SK-N-SH (cell line): ENCODE data around the gene VAMP2. TPM values are rescaled to one million over a fixed set of nuclear protein-coding genes. Genes with fewer than 3 reads are reported as not detected.

Source experiments
- CTCF ChIA-PET: fragments of 300-600, 350-600 bp; formaldehyde crosslinking; extraction: SDS; loops from one replicate; lab custom pipeline; 2021; lab: Yijun Ruan, JAX
- POLR2A ChIA-PET: fragments of 350-600 bp; sonication (Branson Sonifier 250); formaldehyde crosslinking; extraction: SDS; loops from one replicate; lab custom pipeline; 2020; ENCODE audit warnings: antibody characterized with exemption, inconsistent platforms; lab: Yijun Ruan, JAX
- DNase-seq: peaks from one replicate; pipeline ENCODE4 v3.0.0; 2012
- H2AFZ ChIP-seq: fragments of 200-600 bp; sonication (generic); 2 replicates; pipeline ENCODE4 v1.8.1; 2016; ENCODE audit warnings: antibody characterized with exemption, mild to moderate bottlenecking, low read depth
- H3F3A ChIP-seq: fragments of 200-600 bp; sonication (generic); replicated peaks from 2 replicates; pipeline ENCODE3; 2016; ENCODE audit warnings: antibody characterized with exemption, mild to moderate bottlenecking; ENCODE audit not compliant: insufficient read depth
- H3K27ac ChIP-seq, 2 experiments: fragments of 200-500 bp in 1 of 2; fragments of 200-600 bp in 1 of 2; sonication (Bioruptor generic) in 1 of 2; sonication (generic), shearing (Covaris generic) in 1 of 2; 2 replicates each; pipeline versions ENCODE4 v1.5.1 to v1.6.1; 2014 to 2016; ENCODE audit warnings: low read depth in 2 of 2, inconsistent platforms in 1 of 2, low read length in 1 of 2, mild to moderate bottlenecking in 1 of 2, mixed read lengths in 1 of 2
- H3K27me3 ChIP-seq: fragments of 200-600 bp; sonication (generic), shearing (Covaris generic); 2 replicates; pipeline ENCODE4 v1.6.1; 2016; ENCODE audit warnings: mixed run types; ENCODE audit not compliant: insufficient read depth
- H3K36me3 ChIP-seq, 2 experiments: fragments of 200-500 bp in 1 of 2; fragments of 200-600 bp in 1 of 2; sonication (Bioruptor generic) in 1 of 2; sonication (generic) in 1 of 2; replicated peaks in 1 of 2; 2 replicates each; pipeline versions ENCODE3 to v1.5.1; 2014 to 2016; ENCODE audit warnings: low read length in 1 of 2, mild to moderate bottlenecking in 1 of 2; ENCODE audit not compliant: insufficient read depth in 2 of 2, control insufficient read depth in 1 of 2
- H3K4me1 ChIP-seq, 2 experiments: fragments of 200-500 bp in 1 of 2; fragments of 200-600 bp in 1 of 2; sonication (Bioruptor generic) in 1 of 2; sonication (generic), shearing (Covaris generic) in 1 of 2; 2 replicates each; pipeline versions ENCODE4 v1.5.1 to v1.6.1; 2014 to 2016; ENCODE audit warnings: low read depth in 1 of 2, low read length in 1 of 2, mixed run types in 1 of 2; ENCODE audit not compliant: insufficient read depth in 2 of 2, control insufficient read depth in 1 of 2
- H3K4me2 ChIP-seq: fragments of 200-600 bp; sonication (generic), shearing (Covaris generic); 2 replicates; pipeline ENCODE4 v1.6.1; 2017; ENCODE audit warnings: mixed run types
- H3K4me3 ChIP-seq, 2 experiments: fragments of 200-500 bp in 1 of 2; fragments of 200-600 bp in 1 of 2; sonication (Bioruptor generic) in 1 of 2; sonication (generic), shearing (Covaris generic) in 1 of 2; 2 replicates each; pipeline versions ENCODE4 v1.5.1 to v1.8.1; 2014 to 2016; ENCODE audit warnings: low read depth in 2 of 2, inconsistent platforms in 1 of 2, low read length in 1 of 2, mild to moderate bottlenecking in 1 of 2, mixed read lengths in 1 of 2, moderate library complexity in 1 of 2
- H3K79me2 ChIP-seq: fragments of 200-600 bp; sonication (generic); 2 replicates; pipeline ENCODE4 v1.8.1; 2017; ENCODE audit warnings: mild to moderate bottlenecking; ENCODE audit not compliant: insufficient read depth
- H3K9ac ChIP-seq: fragments of 200-600 bp; sonication (generic); 2 replicates; pipeline ENCODE4 v1.6.1; 2017; ENCODE audit warnings: mixed run types
- H3K9me2 ChIP-seq: fragments of 200-600 bp; sonication (generic); 2 replicates; pipeline ENCODE4 v1.6.1; 2017; ENCODE audit warnings: mixed run types
- H3K9me3 ChIP-seq: fragments of 200-600 bp; sonication (generic); 2 replicates; pipeline ENCODE4 v1.6.1; 2017; ENCODE audit warnings: mixed run types, mild to moderate bottlenecking, moderate library complexity
- H4K20me1 ChIP-seq: fragments of 200-600 bp; sonication (generic); 2 replicates; pipeline ENCODE4 v1.6.1; 2017; ENCODE audit warnings: mild to moderate bottlenecking, mixed run types; ENCODE audit not compliant: insufficient read depth
- CHD2 ChIP-seq: fragments of 150-350 bp; IDR thresholded peaks from 2 replicates; pipeline ENCODE4 v1.6.1; 2018; ENCODE audit warnings: low read length; ENCODE audit not compliant: partially characterized antibody
- EZH2phosphoT487 ChIP-seq: fragments of 200-600 bp; sonication (generic); IDR thresholded peaks from 2 replicates; pipeline ENCODE4 v1.6.1; 2017; ENCODE audit warnings: low read depth, mixed run types, mild to moderate bottlenecking, antibody characterized with exemption, moderate library complexity, borderline replicate concordance
- FOXJ3 ChIP-seq: sonication (generic); formaldehyde crosslinking; IDR thresholded peaks from 2 replicates; pipeline ENCODE4 v1.5.1; 2020; ENCODE audit warnings: mild to moderate bottlenecking, missing genetic modification reagents
- FOXM1 ChIP-seq: IDR thresholded peaks from 2 replicates; pipeline ENCODE4 v1.4.0; 2012; ENCODE audit warnings: low read depth, mild to moderate bottlenecking
- GABPA ChIP-seq: IDR thresholded peaks from 2 replicates; pipeline ENCODE4 v1.4.0; 2012; ENCODE audit warnings: low read depth, mild to moderate bottlenecking
- IRF3 ChIP-seq: fragments of 150-350 bp; IDR thresholded peaks from 2 replicates; pipeline ENCODE4 v1.6.1; 2016; ENCODE audit warnings: mild to moderate bottlenecking, low read depth, low read length
- NFIC ChIP-seq: IDR thresholded peaks from 2 replicates; pipeline ENCODE4 v1.4.0; 2012; ENCODE audit warnings: borderline replicate concordance
- NRF1 ChIP-seq: IDR thresholded peaks from 2 replicates; pipeline ENCODE4 v1.6.1; 2012; ENCODE audit warnings: low read depth, mild to moderate bottlenecking, low read length
- PBX3 ChIP-seq: IDR thresholded peaks from 2 replicates; pipeline ENCODE4; 2012
- POLR2AphosphoS5 ChIP-seq: IDR thresholded peaks from 2 replicates; pipeline ENCODE4 v1.6.1; 2012; ENCODE audit warnings: low read depth, low read length
- RAD21 ChIP-seq: IDR thresholded peaks from 2 replicates; pipeline ENCODE4 v1.6.1; 2012; ENCODE audit warnings: mild to moderate bottlenecking, low read length
- RCOR1 ChIP-seq: fragments of 150-350 bp; IDR thresholded peaks from 2 replicates; pipeline ENCODE4 v1.6.1; 2017; ENCODE audit warnings: antibody characterized with exemption, low read length
- REST ChIP-seq: IDR thresholded peaks from 2 replicates; pipeline ENCODE4 v1.6.1; 2012; ENCODE audit warnings: mild to moderate bottlenecking, low read depth, low read length, moderate library complexity
- RXRA ChIP-seq: IDR thresholded peaks from 2 replicates; pipeline ENCODE4 v1.4.0; 2012; ENCODE audit warnings: low read depth, mild to moderate bottlenecking, borderline replicate concordance
- SIN3A ChIP-seq: IDR thresholded peaks from 2 replicates; pipeline ENCODE4 v1.6.1; 2012; ENCODE audit warnings: low read depth, mild to moderate bottlenecking, low read length, moderate library complexity, borderline replicate concordance
- SMC3 ChIP-seq: IDR thresholded peaks from 2 replicates; pipeline ENCODE4 v1.6.1; 2012; ENCODE audit warnings: low read depth, low read length, improper control_type of control experiment
- TCF12 ChIP-seq: IDR thresholded peaks from 2 replicates; pipeline ENCODE4 v1.4.0; 2012
- TEAD4 ChIP-seq: IDR thresholded peaks from 2 replicates; pipeline ENCODE4 v1.4.0; 2012; ENCODE audit warnings: mild to moderate bottlenecking, borderline replicate concordance; ENCODE audit not compliant: insufficient read depth
- USF2 ChIP-seq: fragments of 150-350 bp; IDR thresholded peaks from 2 replicates; pipeline ENCODE4 v1.6.1; 2017; ENCODE audit warnings: antibody characterized with exemption, low read length, low read depth, borderline replicate concordance
- ZBTB33 ChIP-seq: IDR thresholded peaks from 2 replicates; pipeline ENCODE4 v1.4.0; 2012; ENCODE audit warnings: low read depth, borderline replicate concordance
- WGBS: methylation state at CpG from one replicate; pipeline ENCODE4 v1.1.6; 2017; ENCODE audit warnings: low lambda C conversion rate; 5-methylcytosine and 5-hydroxymethylcytosine counted together
- polyA plus RNA-seq, 3 experiments: library from polyadenylated mRNA; depleted of rRNA; stranded (reverse); fragments of >200 nt; gene quantifications; 2 replicates each; pipeline ENCODE4 v1.2.3, GENCODE V29; 2012

Gene VAMP2
- polyA plus RNA-seq, 1 of the 3 experiments (the other 2 are of a cell fraction), result 42.0 TPM

GRCh38 chr17:8141741-8142140 lies 21.0 kb downstream of the VAMP2 start:
- WGBS, result 96% methylated on average over 9 of the region's 11 CpGs
- H4K20me1 ChIP-seq, result peaks cover 8% of the 10 kb centered on the region; the same call in 1 of the 2 replicates
- H2AFZ ChIP-seq, result no peak overlapping the region
- peaks cover 20 to 47% of the 10 kb centered on the region in 2 experiments for H3K36me3 ChIP-seq
- no peaks in the 10 kb centered on the region for H3K79me2 ChIP-seq
- CTCF ChIA-PET, result interaction anchor here (0.6 to 9.5 kb wide), 5 partner anchors 17 to 1522 kb away, joined by 3 to 98 read pairs (median 3); partner anchors contain the start of genes ALOXE3 and VAMP2
- H3K4me1 ChIP-seq, result peaks cover 0 to 5% of the 10 kb centered on the region in 2 experiments; a peak in 1 of 4 replicates
- no peak overlapping the region for H3K9ac ChIP-seq
- DNase-seq, result no peak
- TF ChIP-seq NRF1 (no peak), USF2 (no peak), ZBTB33 (no peak), REST (no peak), NFIC (no peak), TEAD4 (no peak), RAD21 (no peak), RCOR1 (no peak), POLR2AphosphoS5 (no peak), FOXM1 (no peak), CHD2 (no peak), RXRA (no peak), SMC3 (no peak), EZH2phosphoT487 (no peak), SIN3A (no peak), GABPA (no peak), TCF12 (no peak), PBX3 (no peak), FOXJ3 (CRISPR knock-in tag) (no peak), IRF3 (no peak)
- H3K27ac ChIP-seq, result no peak overlapping the region
- H3K9me2 ChIP-seq, result no peaks in the 10 kb centered on the region
- H3K4me2 ChIP-seq, result no peak overlapping the region
- no peaks in the 10 kb centered on the region for H3K27me3 ChIP-seq
- POLR2A ChIA-PET, result interaction anchor here (1.7 kb wide), 1 partner anchor 15 kb away, joined by 6 read pairs; no protein-coding TSS in a partner anchor
- H3K4me3 ChIP-seq, result no peak overlapping the region
- no peaks in the 10 kb centered on the region for H3K9me3 ChIP-seq
- peaks cover 27% of the 10 kb centered on the region for H3F3A ChIP-seq
